WTC11 (cell line): Measurements from ENCODE around the gene HOXC5. TPM values are rescaled to one million over a fixed set of nuclear protein-coding genes. Genes with fewer than 3 reads are reported as not detected.

Source experiments
- ATAC-seq: fragments of 200-7000 bp; cut with Tn5 transposase; 2 replicates; pipeline ENCODE4 v1.10.0; 2021; ENCODE audit warnings: mild to moderate bottlenecking, moderate library complexity
- CTCF ChIA-PET: fragments of 300-600 bp; sonication (Branson Sonifier 250); formaldehyde crosslinking; loops from one replicate; lab custom pipeline; 2021; ENCODE audit warnings: antibody characterized with exemption; lab: Charles Lee
- POLR2A ChIA-PET: fragments of 350-600 bp; sonication (Branson Sonifier 250); formaldehyde crosslinking; loops from one replicate; lab custom pipeline; 2021; ENCODE audit warnings: antibody characterized with exemption; lab: Charles Lee
- DNase-seq: peaks from one replicate; pipeline ENCODE4 v3.0.0; 2021; ENCODE audit warnings: low spot score
- H3K27ac Mint-ChIP-seq: 2 replicates; pipeline ENCODE4 v1.8.0; 2021; ENCODE audit warnings: mixed read lengths
- H3K27me3 Mint-ChIP-seq: 2 replicates; pipeline ENCODE4 v1.8.0; 2021; ENCODE audit warnings: low read depth, mild to moderate bottlenecking, moderate library complexity, mixed read lengths
- H3K36me3 Mint-ChIP-seq: 2 replicates; pipeline ENCODE4 v1.8.0; 2021; ENCODE audit warnings: mixed read lengths
- H3K4me1 Mint-ChIP-seq: 2 replicates; pipeline ENCODE4 v1.8.0; 2022; ENCODE audit warnings: mixed read lengths
- H3K4me3 Mint-ChIP-seq: 2 replicates; pipeline ENCODE4 v1.8.0; 2021; ENCODE audit warnings: mild to moderate bottlenecking, moderate library complexity, mixed read lengths
- H3K9me3 Mint-ChIP-seq: 2 replicates; pipeline ENCODE4 v1.8.0; 2021; ENCODE audit warnings: mixed read lengths
- ELF4 ChIP-seq: sonication (generic); formaldehyde crosslinking; IDR thresholded peaks from 2 replicates; pipeline ENCODE4 v1.8.1; 2022; ENCODE audit warnings: low read depth, mild to moderate bottlenecking, moderate library complexity, missing genetic modification reagents
- EMX1 ChIP-seq: fragments of 250-450 bp; sonication (Bioruptor Pico); IDR thresholded peaks from 2 replicates; pipeline ENCODE4 v1.8.0; 2021; ENCODE audit warnings: mild to moderate bottlenecking
- ETV6 ChIP-seq: sonication (generic); formaldehyde crosslinking; IDR thresholded peaks from 2 replicates; pipeline ENCODE4 v1.8.1; 2022; ENCODE audit warnings: mild to moderate bottlenecking, missing genetic modification reagents
- GRHL2 ChIP-seq: fragments of 250-450 bp; sonication (Bioruptor Pico); IDR thresholded peaks from 2 replicates; pipeline ENCODE4 v1.8.0; 2022; ENCODE audit warnings: mild to moderate bottlenecking, moderate library complexity; ENCODE audit not compliant: insufficient replicate concordance, severe bottlenecking
- MXD4 ChIP-seq: fragments of 250-450 bp; sonication (Bioruptor Pico); IDR thresholded peaks from 2 replicates; pipeline ENCODE4 v1.8.0; 2021; ENCODE audit warnings: mild to moderate bottlenecking, moderate library complexity, borderline replicate concordance
- NFYB ChIP-seq: sonication (generic); formaldehyde crosslinking; conservative IDR thresholded peaks from 2 replicates; pipeline ENCODE4 v1.8.0; 2022; ENCODE audit warnings: low read depth, missing genetic modification reagents
- NR3C1 ChIP-seq: sonication (generic); formaldehyde crosslinking; conservative IDR thresholded peaks from 2 replicates; pipeline ENCODE4 v1.8.1; 2023; ENCODE audit warnings: low read depth, mild to moderate bottlenecking, missing genetic modification reagents
- PRRX2 ChIP-seq: fragments of 250-450 bp; sonication (Bioruptor Pico); IDR thresholded peaks from 2 replicates; pipeline ENCODE4 v1.8.0; 2021; ENCODE audit warnings: mild to moderate bottlenecking
- RORB ChIP-seq: fragments of 250-450 bp; sonication (Bioruptor Pico); IDR thresholded peaks from 2 replicates; pipeline ENCODE4 v1.9.0; 2021; ENCODE audit warnings: mild to moderate bottlenecking
- SMAD3 ChIP-seq: sonication (generic); formaldehyde crosslinking; IDR thresholded peaks from 2 replicates; pipeline ENCODE4 v1.8.0; 2022; ENCODE audit warnings: missing genetic modification reagents, mild to moderate bottlenecking, borderline replicate concordance
- ZNF121 ChIP-seq: sonication (generic); formaldehyde crosslinking; IDR thresholded peaks from 2 replicates; pipeline ENCODE4 v1.8.0; 2023; ENCODE audit warnings: missing genetic modification reagents
- total RNA-seq: library from RNA; stranded (reverse); gene quantifications from 3 replicates; pipeline ENCODE4 v1.2.3, GENCODE V29; 2021
- TF ChIP-seq, protein P1 (sequence below): sonication (generic); formaldehyde crosslinking; IDR thresholded peaks from 2 replicates; pipeline ENCODE4 v1.8.1; 2023; ENCODE audit warnings: mild to moderate bottlenecking, moderate library complexity, missing genetic modification reagents
- TF ChIP-seq, protein P2 (sequence below): sonication (generic); formaldehyde crosslinking; IDR thresholded peaks from 2 replicates; pipeline ENCODE4 v1.8.1; 2022; ENCODE audit warnings: missing genetic modification reagents, borderline replicate concordance
- TF ChIP-seq, protein P3 (sequence below): sonication (generic); formaldehyde crosslinking; IDR thresholded peaks from 2 replicates; pipeline ENCODE4 v1.8.0; 2022; ENCODE audit warnings: mild to moderate bottlenecking, missing genetic modification reagents
- TF ChIP-seq, protein P4 (sequence below): sonication (generic); formaldehyde crosslinking; IDR thresholded peaks from 2 replicates; pipeline ENCODE4 v1.8.1; 2023; ENCODE audit warnings: mild to moderate bottlenecking, missing genetic modification reagents, moderate library complexity

HOXC5 gene
- total RNA-seq, 1 experiment from 2014 or later, result not detected

DNA sequence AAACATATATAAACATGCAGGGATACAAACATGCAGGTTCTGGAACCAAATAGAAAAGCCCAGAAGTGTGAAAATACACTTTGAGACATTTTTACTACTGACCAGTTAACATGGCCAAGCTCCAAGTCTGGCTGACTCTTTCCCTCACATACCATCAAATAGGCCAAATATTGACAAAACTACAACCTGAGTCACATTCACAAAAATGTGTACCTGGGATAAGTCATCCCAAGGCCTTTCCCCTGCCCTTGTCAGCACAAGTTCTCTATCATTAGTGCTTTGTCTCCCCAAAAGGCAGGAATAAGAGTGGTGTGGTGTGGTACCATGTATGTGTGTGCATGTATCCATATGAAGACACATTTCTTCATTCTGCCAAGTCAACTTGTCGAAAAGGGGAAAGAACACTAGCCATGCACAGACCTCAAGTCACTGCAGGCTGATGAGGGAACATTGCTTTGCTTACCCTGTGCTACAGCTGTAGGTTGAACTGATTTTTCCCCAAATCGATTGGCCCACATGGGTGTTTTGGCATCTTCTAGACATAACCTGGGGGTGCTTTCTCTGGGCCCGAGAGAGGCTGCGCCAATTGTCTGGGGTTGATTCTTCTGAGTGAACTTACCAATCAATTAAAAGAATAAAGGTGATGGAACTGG is 35.7 kb downstream of the HOXC5 start:
- POLR2A ChIA-PET, result no interaction called here
- TF ChIP-seq EMX1 (CRISPR knock-in tag) (no peak), RORB (no peak), ZNF121 (CRISPR knock-in tag) (no peak), MXD4 (CRISPR knock-in tag) (no peak)
- TF ChIP-seq, protein P1, sequence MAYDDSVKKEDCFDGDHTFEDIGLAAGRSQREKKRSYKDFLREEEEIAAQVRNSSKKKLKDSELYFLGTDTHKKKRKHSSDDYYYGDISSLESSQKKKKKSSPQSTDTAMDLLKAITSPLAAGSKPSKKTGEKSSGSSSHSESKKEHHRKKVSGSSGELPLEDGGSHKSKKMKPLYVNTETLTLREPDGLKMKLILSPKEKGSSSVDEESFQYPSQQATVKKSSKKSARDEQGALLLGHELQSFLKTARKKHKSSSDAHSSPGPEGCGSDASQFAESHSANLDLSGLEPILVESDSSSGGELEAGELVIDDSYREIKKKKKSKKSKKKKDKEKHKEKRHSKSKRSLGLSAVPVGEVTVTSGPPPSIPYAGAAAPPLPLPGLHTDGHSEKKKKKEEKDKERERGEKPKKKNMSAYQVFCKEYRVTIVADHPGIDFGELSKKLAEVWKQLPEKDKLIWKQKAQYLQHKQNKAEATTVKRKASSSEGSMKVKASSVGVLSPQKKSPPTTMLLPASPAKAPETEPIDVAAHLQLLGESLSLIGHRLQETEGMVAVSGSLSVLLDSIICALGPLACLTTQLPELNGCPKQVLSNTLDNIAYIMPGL, result no peak
- TF ChIP-seq, protein P2, sequence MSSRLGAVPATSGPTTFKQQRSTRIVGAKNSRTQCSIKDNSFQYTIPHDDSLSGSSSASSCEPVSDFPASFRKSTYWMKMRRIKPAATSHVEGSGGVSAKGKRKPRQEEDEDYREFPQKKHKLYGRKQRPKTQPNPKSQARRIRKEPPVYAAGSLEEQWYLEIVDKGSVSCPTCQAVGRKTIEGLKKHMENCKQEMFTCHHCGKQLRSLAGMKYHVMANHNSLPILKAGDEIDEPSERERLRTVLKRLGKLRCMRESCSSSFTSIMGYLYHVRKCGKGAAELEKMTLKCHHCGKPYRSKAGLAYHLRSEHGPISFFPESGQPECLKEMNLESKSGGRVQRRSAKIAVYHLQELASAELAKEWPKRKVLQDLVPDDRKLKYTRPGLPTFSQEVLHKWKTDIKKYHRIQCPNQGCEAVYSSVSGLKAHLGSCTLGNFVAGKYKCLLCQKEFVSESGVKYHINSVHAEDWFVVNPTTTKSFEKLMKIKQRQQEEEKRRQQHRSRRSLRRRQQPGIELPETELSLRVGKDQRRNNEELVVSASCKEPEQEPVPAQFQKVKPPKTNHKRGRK (CRISPR knock-in tag), result no peak
- TF ChIP-seq, all 79 proteins: peak for 0
- H3K4me3 Mint-ChIP-seq, result no peak overlapping the region
- DNase-seq (no peak), ATAC-seq (no peak)
- no peak overlapping the region for H3K27ac Mint-ChIP-seq
- H3K9me3 Mint-ChIP-seq, result no peaks in the 10 kb centered on the region
- peaks cover 90% of the 10 kb centered on the region for H3K27me3 Mint-ChIP-seq
- 0 out of 2 replicates have a peak, but pooled peaks cover 6% of the 10 kb centered on the region for H3K4me1 Mint-ChIP-seq
- H3K36me3 Mint-ChIP-seq, result no peaks in the 10 kb centered on the region
- CTCF ChIA-PET, result interaction anchor here (1.3 kb wide), 1 partner anchor 70 kb away, joined by 3 read pairs; no protein-coding TSS in a partner anchor

DNA sequence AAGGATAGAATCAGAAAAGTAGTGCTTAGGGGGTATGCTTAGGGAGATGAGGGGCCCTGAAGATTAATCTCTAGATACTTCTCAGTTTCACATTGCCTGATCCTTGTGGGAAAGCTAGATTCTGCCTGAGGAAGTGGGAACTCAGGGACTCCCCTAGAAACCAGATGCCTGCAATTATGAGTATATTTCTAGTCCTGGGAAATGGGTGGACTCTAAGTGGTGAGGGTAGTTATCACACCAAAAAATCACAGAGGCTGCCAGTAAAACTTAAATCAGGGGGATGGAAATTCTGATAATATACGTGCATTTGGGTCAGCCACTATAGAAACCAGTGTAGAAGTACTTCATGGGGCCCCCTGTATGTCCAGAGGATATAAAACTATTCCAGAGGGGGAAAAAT is 39.1 kb downstream of the HOXC5 start:
- POLR2A ChIA-PET, result no interaction called here
- CTCF ChIA-PET, result no interaction called here
- H3K4me1 Mint-ChIP-seq, result peaks cover 31% of the 10 kb centered on the region
- no peak overlapping the region for H3K27ac Mint-ChIP-seq
- no peak overlapping the region for H3K4me3 Mint-ChIP-seq
- no peaks in the 10 kb centered on the region for H3K9me3 Mint-ChIP-seq
- no peak for DNase-seq
- H3K36me3 Mint-ChIP-seq, result no peaks in the 10 kb centered on the region
- H3K27me3 Mint-ChIP-seq, result peaks cover 82% of the 10 kb centered on the region
- TF ChIP-seq ELF4 (CRISPR knock-in tag) (no peak), PRRX2 (CRISPR knock-in tag) (no peak), NFYB (CRISPR knock-in tag) (no peak), MXD4 (CRISPR knock-in tag) (no peak)
- TF ChIP-seq, protein P1, result no peak
- TF ChIP-seq, protein P3, sequence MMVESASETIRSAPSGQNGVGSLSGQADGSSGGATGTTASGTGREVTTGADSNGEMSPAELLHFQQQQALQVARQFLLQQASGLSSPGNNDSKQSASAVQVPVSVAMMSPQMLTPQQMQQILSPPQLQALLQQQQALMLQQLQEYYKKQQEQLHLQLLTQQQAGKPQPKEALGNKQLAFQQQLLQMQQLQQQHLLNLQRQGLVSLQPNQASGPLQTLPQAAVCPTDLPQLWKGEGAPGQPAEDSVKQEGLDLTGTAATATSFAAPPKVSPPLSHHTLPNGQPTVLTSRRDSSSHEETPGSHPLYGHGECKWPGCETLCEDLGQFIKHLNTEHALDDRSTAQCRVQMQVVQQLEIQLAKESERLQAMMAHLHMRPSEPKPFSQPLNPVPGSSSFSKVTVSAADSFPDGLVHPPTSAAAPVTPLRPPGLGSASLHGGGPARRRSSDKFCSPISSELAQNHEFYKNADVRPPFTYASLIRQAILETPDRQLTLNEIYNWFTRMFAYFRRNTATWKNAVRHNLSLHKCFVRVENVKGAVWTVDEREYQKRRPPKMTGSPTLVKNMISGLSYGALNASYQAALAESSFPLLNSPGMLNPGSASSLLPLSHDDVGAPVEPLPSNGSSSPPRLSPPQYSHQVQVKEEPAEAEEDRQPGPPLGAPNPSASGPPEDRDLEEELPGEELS (CRISPR knock-in tag), result no peak
- ATAC-seq, result no peak

DNA sequence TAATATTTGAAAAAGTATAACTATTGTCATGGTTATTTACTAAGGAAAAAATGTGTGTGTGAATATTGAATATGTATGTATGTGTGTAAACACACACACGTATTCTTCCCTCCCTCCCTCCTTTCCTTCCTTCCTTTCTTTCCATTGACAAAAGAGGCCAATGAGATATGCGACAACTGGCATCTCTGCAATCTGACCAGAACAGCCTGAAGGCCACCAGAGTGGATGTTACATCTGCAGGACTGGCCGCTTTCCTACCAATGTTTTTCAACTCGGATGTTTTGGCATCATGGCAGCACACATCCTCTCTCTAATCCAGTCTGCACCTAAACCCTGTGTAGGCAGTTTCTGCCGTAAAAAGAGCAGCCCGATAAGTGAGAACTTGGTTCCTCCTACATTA is 41.5 kb downstream of the HOXC5 start:
- DNase-seq, result no peak
- Mint-ChIP-seq H3K27ac (peak overlapping the region; percentile 91; the same call in 1 of the 2 replicates), H3K9me3 (no peaks in the 10 kb centered on the region), H3K4me3 (no peak overlapping the region), H3K4me1 (peaks cover 49% of the 10 kb centered on the region), H3K36me3 (no peaks in the 10 kb centered on the region), H3K27me3 (peaks cover 87% of the 10 kb centered on the region)
- ChIA-PET CTCF (interaction anchor here (2.4 kb wide), 1 partner anchor 127 kb away, joined by 16 read pairs; no protein-coding TSS in a partner anchor), POLR2A (no interaction called here)
- no peak for ATAC-seq
- no peak for TF ChIP-seq GRHL2 (CRISPR knock-in tag)
- TF ChIP-seq ETV6 (CRISPR knock-in tag), result no peak
- TF ChIP-seq NR3C1 (CRISPR knock-in tag), result no peak
- TF ChIP-seq, protein P4, sequence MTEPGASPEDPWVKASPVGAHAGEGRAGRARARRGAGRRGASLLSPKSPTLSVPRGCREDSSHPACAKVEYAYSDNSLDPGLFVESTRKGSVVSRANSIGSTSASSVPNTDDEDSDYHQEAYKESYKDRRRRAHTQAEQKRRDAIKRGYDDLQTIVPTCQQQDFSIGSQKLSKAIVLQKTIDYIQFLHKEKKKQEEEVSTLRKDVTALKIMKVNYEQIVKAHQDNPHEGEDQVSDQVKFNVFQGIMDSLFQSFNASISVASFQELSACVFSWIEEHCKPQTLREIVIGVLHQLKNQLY, result no peak
- TF ChIP-seq, protein P2 (CRISPR knock-in tag), result no peak
- TF ChIP-seq NFYB (CRISPR knock-in tag), result no peak
- TF ChIP-seq, protein P1, result no peak
- TF ChIP-seq SMAD3 (CRISPR knock-in tag), result no peak
